Activated CD4-positive, alpha-beta T cell treated with anti-CD3 and anti-CD28 coated beads, Interleukin-2, amount 10 ng/mL, durations not matched to agents 7 days and 5 days (primary cell): Measurements from ENCODE around the gene LRRC3C. TPM values are rescaled to one million over a fixed set of nuclear protein-coding genes. Genes with fewer than 3 reads are reported as not detected.

Experiments used
- CTCF ChIA-PET: fragments of 350-600 bp; sonication (Branson Sonifier 250); formaldehyde crosslinking; loops from one replicate; lab custom pipeline; 2021; ENCODE audit warnings: antibody characterized with exemption; lab: Charles Lee
- POLR2A ChIA-PET: fragments of 350-600 bp; sonication (Branson Sonifier 250); formaldehyde crosslinking; loops from one replicate; lab custom pipeline; 2021; ENCODE audit warnings: antibody characterized with exemption; lab: Charles Lee
- DNase-seq: peaks from one replicate; pipeline ENCODE4 v3.0.0-alpha.2; 2020
- H3K27ac Mint-ChIP-seq: one replicate; pipeline ENCODE4 v1.8.0; 2021; ENCODE audit warnings: mild to moderate bottlenecking, moderate library complexity, mixed read lengths
- H3K27me3 Mint-ChIP-seq: one replicate; pipeline ENCODE4 v1.8.0; 2021; ENCODE audit warnings: mixed read lengths
- H3K36me3 Mint-ChIP-seq: one replicate; pipeline ENCODE4 v1.8.0; 2021; ENCODE audit warnings: low read depth, mixed read lengths
- H3K4me1 Mint-ChIP-seq: one replicate; pipeline ENCODE4 v1.8.0; 2021; ENCODE audit warnings: mixed read lengths
- H3K4me3 Mint-ChIP-seq: one replicate; pipeline ENCODE4 v1.8.0; 2021; ENCODE audit warnings: mild to moderate bottlenecking, moderate library complexity, mixed read lengths
- H3K9me3 Mint-ChIP-seq: one replicate; pipeline ENCODE4 v1.8.0; 2021; ENCODE audit warnings: mixed read lengths
- total RNA-seq, 2 experiments: library from RNA; stranded (reverse); gene quantifications; one replicate each; pipeline ENCODE4 v1.2.3, GENCODE V29; 2021

LRRC3C gene
- total RNA-seq, 2 experiments from 2014 or later = not detected

GRCh38 chr17:39974433-39974832 lies 46.9 kb downstream of the LRRC3C start:
- DNase-seq = no peak
- CTCF ChIA-PET = interaction anchor here (0.6 kb wide), 1 partner anchor 98 kb away, joined by 3 read pairs; no protein-coding TSS in a partner anchor
- peaks cover 4% of the 10 kb centered on the region for H3K4me1 Mint-ChIP-seq
- POLR2A ChIA-PET = no interaction called here
- no peak overlapping the region for H3K27ac Mint-ChIP-seq
- H3K36me3 Mint-ChIP-seq = no peaks in the 10 kb centered on the region
- H3K4me3 Mint-ChIP-seq = no peak overlapping the region
- H3K9me3 Mint-ChIP-seq = no peaks in the 10 kb centered on the region
- peaks cover 35% of the 10 kb centered on the region for H3K27me3 Mint-ChIP-seq

DNA sequence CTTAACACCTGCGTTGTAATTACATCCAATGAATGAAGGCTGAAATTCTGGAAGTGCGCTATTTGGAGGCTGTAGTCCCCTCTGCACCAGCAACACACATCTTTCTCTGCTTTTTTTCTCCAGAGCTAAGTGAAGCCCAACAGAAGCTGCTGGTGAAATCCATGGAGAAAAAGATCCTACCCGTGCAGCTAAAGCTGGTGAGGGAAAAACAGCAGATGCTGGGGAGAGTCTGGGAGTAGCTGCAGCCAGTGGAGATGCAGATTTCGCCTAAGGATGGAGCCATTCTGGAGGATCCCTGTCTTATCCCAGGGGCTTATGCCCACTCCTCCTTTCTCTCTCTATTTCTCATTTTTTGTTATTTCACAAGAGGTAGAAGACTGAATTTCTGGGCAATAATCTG lies 48.3 kb downstream of the LRRC3C start:
- no peak overlapping the region for H3K4me3 Mint-ChIP-seq
- CTCF ChIA-PET = interaction anchor here (0.6 to 0.9 kb wide), 3 partner anchors 127 to 223 kb away, joined by 3 read pairs; no protein-coding TSS in a partner anchor
- H3K9me3 Mint-ChIP-seq = no peaks in the 10 kb centered on the region
- DNase-seq = no peak
- POLR2A ChIA-PET = no interaction called here
- H3K27ac Mint-ChIP-seq = no peak overlapping the region
- H3K27me3 Mint-ChIP-seq = peaks cover 26% of the 10 kb centered on the region
- H3K4me1 Mint-ChIP-seq = peaks cover 13% of the 10 kb centered on the region
- no peaks in the 10 kb centered on the region for H3K36me3 Mint-ChIP-seq

- CTCF ChIA-PET = interaction anchor here (0.6 to 3.9 kb wide), 10 partner anchors 10 to 383 kb away, joined by 3 to 35 read pairs (median 8); partner anchors contain the start of genes GSDMA and NR1D1
- no peak overlapping the region for H3K4me3 Mint-ChIP-seq
- POLR2A ChIA-PET = no interaction called here
Observed at GRCh38 chr17:39979016-39979670, 51.6 kb downstream of the LRRC3C start.

DNA sequence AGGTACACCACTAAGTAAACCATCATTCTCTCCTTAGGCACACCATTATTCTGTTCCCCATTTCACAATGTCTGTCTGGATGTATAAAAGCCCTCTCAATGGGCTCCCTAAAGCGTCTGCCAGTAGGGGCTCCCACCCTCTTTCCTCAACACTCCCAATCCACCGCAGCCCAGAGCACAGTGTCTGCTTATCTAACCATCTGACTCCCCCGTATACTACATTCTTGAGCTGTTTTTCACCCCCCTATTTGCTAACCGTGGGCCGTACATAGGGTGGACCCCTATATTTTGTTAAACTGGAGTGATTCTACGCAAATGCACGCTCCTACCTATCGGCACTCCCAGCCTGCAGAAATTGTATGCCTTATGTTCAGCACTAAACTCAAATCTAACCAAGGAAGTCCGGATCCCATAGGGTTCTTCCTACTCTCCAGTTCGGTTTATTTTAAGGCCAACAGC lies 52.4 kb downstream of the LRRC3C start:
- peak; percentile 13 for DNase-seq
- POLR2A ChIA-PET = interaction anchor here (0.6 to 1.0 kb wide), 3 partner anchors 89 to 1175 kb away, joined by 3 to 6 read pairs (median 4); no protein-coding TSS in a partner anchor
- Mint-ChIP-seq H3K9me3 (no peaks in the 10 kb centered on the region), H3K36me3 (peaks cover 13% of the 10 kb centered on the region), H3K4me3 (peak overlapping the region; percentile 94), H3K4me1 (peaks cover 37% of the 10 kb centered on the region), H3K27me3 (peaks cover 13% of the 10 kb centered on the region), H3K27ac (peak overlapping the region; percentile 91)
- CTCF ChIA-PET = interaction anchor here (0.6 to 3.9 kb wide), 20 partner anchors 10 to 382 kb away, joined by 3 to 35 read pairs (median 5); partner anchors contain the start of genes CDC6, GSDMA, MED24 and NR1D1

More at GRCh38 chr17:39979016-39979670, 51.6 kb downstream of the LRRC3C start:
- no peak for DNase-seq
- peaks cover 13% of the 10 kb centered on the region for H3K27me3 Mint-ChIP-seq
- peaks cover 8% of the 10 kb centered on the region for H3K36me3 Mint-ChIP-seq
- no peaks in the 10 kb centered on the region for H3K9me3 Mint-ChIP-seq
- H3K27ac Mint-ChIP-seq = no peak overlapping the region
- H3K4me1 Mint-ChIP-seq = peaks cover 33% of the 10 kb centered on the region

- Mint-ChIP-seq H3K4me3 (peak within 1 kb of the TSS; percentile 94), H3K27ac (peak within 1 kb of the TSS; percentile 91), H3K4me1 (peaks cover 37% of the 10 kb centered on the region), H3K36me3 (peaks cover 20% of the 10 kb centered on the region), H3K9me3 (no peaks in the 10 kb centered on the region), H3K27me3 (peaks cover 10% of the 10 kb centered on the region)
- ChIA-PET POLR2A (interaction anchor here (0.6 to 1.0 kb wide), 6 partner anchors 19 to 1175 kb away, joined by 3 to 6 read pairs (median 4); no protein-coding TSS in a partner anchor), CTCF (interaction anchor here (0.6 to 3.9 kb wide), 27 partner anchors 11 to 358 kb away, joined by 3 to 35 read pairs (median 4); partner anchors contain the start of genes CDC6, GSDMA, MED24 and MIEN1)
- DNase-seq = peak; percentile 99
Observed at GRCh38 chr17:39980351-39981206, 53.0 kb downstream of the LRRC3C start, which contains the start of gene PSMD3. Gene PSMD3, plus strand, starts transcription at chr17:39980807. Its CDS starts 164 bp downstream, at chr17:39980971.

GRCh38 chr17:39981207-39981741 lies 53.7 kb downstream of the LRRC3C start:
- H3K36me3 Mint-ChIP-seq = peaks cover 23% of the 10 kb centered on the region
- H3K4me3 Mint-ChIP-seq = peak overlapping the region; percentile 94
- peaks cover 37% of the 10 kb centered on the region for H3K4me1 Mint-ChIP-seq
- H3K9me3 Mint-ChIP-seq = no peaks in the 10 kb centered on the region
- no peak for DNase-seq
- H3K27me3 Mint-ChIP-seq = peaks cover 8% of the 10 kb centered on the region
- ChIA-PET CTCF (interaction anchor here (0.6 to 3.9 kb wide), 24 partner anchors 11 to 360 kb away, joined by 3 to 35 read pairs (median 4); partner anchors contain the start of genes CDC6, GSDMA, MED24 and MIEN1), POLR2A (interaction anchor here (0.8 to 1.0 kb wide), 2 partner anchors 55 to 88 kb away, joined by 3 to 6 read pairs; no protein-coding TSS in a partner anchor)
- H3K27ac Mint-ChIP-seq = peak overlapping the region; percentile 91

DNA sequence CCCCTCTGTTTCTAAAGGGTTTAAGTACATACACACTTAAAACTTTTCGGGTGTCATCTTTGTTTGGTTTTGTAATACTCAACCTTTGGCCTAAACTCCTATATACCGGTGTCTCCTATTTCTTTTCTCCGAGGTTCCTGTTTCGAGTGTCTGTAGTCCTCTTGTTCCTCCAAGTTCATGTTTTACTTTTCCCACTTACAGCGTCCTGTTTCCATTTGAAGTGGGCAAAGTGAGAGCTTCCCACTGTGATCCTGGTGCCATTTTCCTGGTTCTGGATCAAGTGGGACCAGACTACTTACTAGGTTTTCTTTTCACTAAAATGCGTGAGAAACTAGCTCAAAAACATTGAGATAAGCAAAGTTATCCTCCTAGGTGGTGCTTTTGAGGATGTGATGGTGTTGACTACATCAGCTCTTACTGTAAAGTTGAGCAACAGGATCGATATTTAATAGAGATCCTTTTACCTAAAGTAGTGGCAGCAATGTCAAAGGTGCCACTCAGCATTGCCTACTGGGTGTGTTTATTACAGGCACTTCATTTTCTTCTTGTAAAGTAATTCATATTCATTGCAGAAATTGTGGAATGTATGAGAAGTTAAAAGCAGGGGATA lies 54.3 kb downstream of the LRRC3C start:
- ChIA-PET CTCF (interaction anchor here (1.0 to 3.9 kb wide), 4 partner anchors 12 to 360 kb away, joined by 3 to 35 read pairs (median 28); partner anchors contain the start of gene GSDMA), POLR2A (no interaction called here)
- Mint-ChIP-seq H3K4me1 (peaks cover 37% of the 10 kb centered on the region), H3K27me3 (peaks cover 8% of the 10 kb centered on the region), H3K9me3 (no peaks in the 10 kb centered on the region), H3K36me3 (peaks cover 28% of the 10 kb centered on the region), H3K27ac (peak overlapping the region; percentile 91), H3K4me3 (peak overlapping the region; percentile 94)
- DNase-seq = no peak

DNA sequence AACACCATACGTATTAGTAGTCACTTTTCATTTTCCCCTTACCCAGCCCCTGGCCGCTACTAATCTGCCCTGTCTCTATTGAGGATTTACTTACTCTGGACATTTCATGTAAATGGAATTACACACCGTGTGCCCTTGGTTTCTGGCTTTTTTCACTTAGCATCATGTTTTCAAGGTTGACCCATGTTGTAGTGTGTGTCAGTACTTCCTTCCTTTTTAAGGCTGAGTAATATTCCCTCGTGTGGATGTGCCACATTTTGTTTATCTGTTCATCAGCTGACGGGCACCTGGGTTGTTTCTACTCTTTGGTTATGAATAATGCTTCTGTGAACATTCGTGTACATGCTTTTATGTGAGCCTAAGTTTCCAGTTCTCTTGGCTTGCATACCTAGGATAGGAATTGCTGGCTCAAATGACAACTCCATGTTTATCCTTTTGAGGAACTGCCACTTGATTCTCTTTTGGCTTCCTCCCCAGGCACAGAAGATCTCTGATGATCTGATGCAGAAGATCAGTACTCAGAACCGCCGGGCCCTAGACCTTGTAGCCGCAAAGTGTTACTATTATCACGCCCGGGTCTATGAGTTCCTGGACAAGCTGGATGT lies 60.8 kb downstream of the LRRC3C start:
- no peak overlapping the region for H3K4me3 Mint-ChIP-seq
- no peaks in the 10 kb centered on the region for H3K9me3 Mint-ChIP-seq
- ChIA-PET CTCF (no interaction called here), POLR2A (no interaction called here)
- H3K27me3 Mint-ChIP-seq = no peaks in the 10 kb centered on the region
- no peak overlapping the region for H3K27ac Mint-ChIP-seq
- no peak for DNase-seq
- peaks cover 8% of the 10 kb centered on the region for H3K4me1 Mint-ChIP-seq
- H3K36me3 Mint-ChIP-seq = peaks cover 76% of the 10 kb centered on the region

- no peak for DNase-seq
- CTCF ChIA-PET = interaction anchor here (0.6 to 1.1 kb wide), 2 partner anchors 14 to 265 kb away, joined by 3 to 4 read pairs; partner anchors contain the start of gene PSMD3
- H3K27me3 Mint-ChIP-seq = no peaks in the 10 kb centered on the region
Observed at GRCh38 chr17:39994448-39994847, 66.9 kb downstream of the LRRC3C start.

More at GRCh38 chr17:39994448-39994847, 66.9 kb downstream of the LRRC3C start:
- Mint-ChIP-seq H3K4me1 (no peaks in the 10 kb centered on the region), H3K36me3 (peaks cover 63% of the 10 kb centered on the region), H3K4me3 (no peak overlapping the region), H3K27ac (no peak overlapping the region), H3K9me3 (no peaks in the 10 kb centered on the region)
- POLR2A ChIA-PET = no interaction called here
